AG04450 (cell line): ENCODE data around the gene VIL1. TPM values are rescaled to one million over a fixed set of nuclear protein-coding genes. Genes with fewer than 3 reads are reported as not detected.

Experiments used
- CTCF ChIA-PET: fragments of 300-600, 350-600 bp; formaldehyde crosslinking; extraction: SDS; loops from one replicate; lab custom pipeline; 2022; ENCODE audit warnings: antibody characterized with exemption, inconsistent platforms; lab: Charles Lee
- POLR2A ChIA-PET: fragments of 350-600 bp; formaldehyde crosslinking; extraction: SDS; loops from one replicate; lab custom pipeline; 2021; ENCODE audit warnings: antibody characterized with exemption, inconsistent platforms; lab: Yijun Ruan, JAX
- DNase-seq: peaks from one replicate; pipeline ENCODE4 v3.0.0-alpha.2; 2011; ENCODE audit warnings: low read depth, low spot score
- H3K27ac ChIP-seq: one replicate; pipeline ENCODE4 v1.5.1; 2012; ENCODE audit warnings: low read depth, low read length, control low read depth
- H3K27me3 ChIP-seq: one replicate; pipeline ENCODE4 v1.6.0; 2012; ENCODE audit warnings: low read length; ENCODE audit not compliant: control insufficient read depth, insufficient read depth
- H3K4me3 ChIP-seq: 2 replicates; pipeline ENCODE4 v1.5.1; 2011; ENCODE audit warnings: mild to moderate bottlenecking, low read depth, low read length, control low read depth
- H3K9me3 ChIP-seq: 2 replicates; pipeline ENCODE4 v1.5.1; 2012; ENCODE audit warnings: low read length; ENCODE audit not compliant: control insufficient read depth, insufficient read depth
- polyA plus RNA-seq: library from polyadenylated mRNA; depleted of rRNA; stranded (reverse); fragments of >200 nt; gene quantifications from 2 replicates; pipeline ENCODE4 v1.2.3, GENCODE V29; 2011
- TF ChIP-seq, protein P1 (sequence below): IDR thresholded peaks from 2 replicates; pipeline ENCODE4 v1.5.1; 2011; ENCODE audit warnings: low read depth, low read length, control low read depth, inconsistent platforms

VIL1 gene
- polyA plus RNA-seq, 1 experiment = not detected

GRCh38 chr2:218430721-218431120 lies 11.8 kb downstream of the VIL1 start:
- Histone ChIP-seq H3K4me3 (no peak overlapping the region), H3K27me3 (peaks cover 16% of the 10 kb centered on the region), H3K27ac (no peak overlapping the region), H3K9me3 (no peaks in the 10 kb centered on the region)
- CTCF ChIA-PET = interaction anchor here (1.0 kb wide), 1 partner anchor 35 kb away, joined by 3 read pairs; no protein-coding TSS in a partner anchor
- POLR2A ChIA-PET = no interaction called here
- DNase-seq = no peak
- TF ChIP-seq, protein P1, sequence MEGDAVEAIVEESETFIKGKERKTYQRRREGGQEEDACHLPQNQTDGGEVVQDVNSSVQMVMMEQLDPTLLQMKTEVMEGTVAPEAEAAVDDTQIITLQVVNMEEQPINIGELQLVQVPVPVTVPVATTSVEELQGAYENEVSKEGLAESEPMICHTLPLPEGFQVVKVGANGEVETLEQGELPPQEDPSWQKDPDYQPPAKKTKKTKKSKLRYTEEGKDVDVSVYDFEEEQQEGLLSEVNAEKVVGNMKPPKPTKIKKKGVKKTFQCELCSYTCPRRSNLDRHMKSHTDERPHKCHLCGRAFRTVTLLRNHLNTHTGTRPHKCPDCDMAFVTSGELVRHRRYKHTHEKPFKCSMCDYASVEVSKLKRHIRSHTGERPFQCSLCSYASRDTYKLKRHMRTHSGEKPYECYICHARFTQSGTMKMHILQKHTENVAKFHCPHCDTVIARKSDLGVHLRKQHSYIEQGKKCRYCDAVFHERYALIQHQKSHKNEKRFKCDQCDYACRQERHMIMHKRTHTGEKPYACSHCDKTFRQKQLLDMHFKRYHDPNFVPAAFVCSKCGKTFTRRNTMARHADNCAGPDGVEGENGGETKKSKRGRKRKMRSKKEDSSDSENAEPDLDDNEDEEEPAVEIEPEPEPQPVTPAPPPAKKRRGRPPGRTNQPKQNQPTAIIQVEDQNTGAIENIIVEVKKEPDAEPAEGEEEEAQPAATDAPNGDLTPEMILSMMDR = no peak

DNA sequence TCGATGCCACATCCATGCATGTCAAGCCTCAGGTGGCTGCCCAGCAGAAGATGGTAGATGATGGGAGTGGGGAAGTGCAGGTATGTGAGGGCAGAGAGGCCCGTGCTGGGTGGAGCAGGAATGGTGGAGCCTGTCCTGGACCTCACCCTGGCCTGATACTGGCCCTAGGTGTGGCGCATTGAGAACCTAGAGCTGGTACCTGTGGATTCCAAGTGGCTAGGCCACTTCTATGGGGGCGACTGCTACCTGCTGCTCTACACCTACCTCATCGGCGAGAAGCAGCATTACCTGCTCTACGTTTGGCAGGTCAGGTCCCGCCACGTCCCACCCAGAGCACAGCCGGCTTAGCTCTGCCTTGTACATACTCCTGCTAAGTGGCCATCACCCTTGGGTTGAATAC lies 13.0 kb downstream of the VIL1 start:
- DNase-seq = no peak
- CTCF ChIA-PET = no interaction called here
- Histone ChIP-seq H3K27ac (no peak overlapping the region), H3K4me3 (no peak overlapping the region), H3K9me3 (no peaks in the 10 kb centered on the region), H3K27me3 (peaks cover 16% of the 10 kb centered on the region)
- TF ChIP-seq, protein P1 = no peak
- POLR2A ChIA-PET = interaction anchor here (0.6 kb wide), 1 partner anchor 24 kb away, joined by 6 read pairs; no protein-coding TSS in a partner anchor

GRCh38 chr2:218432676-218433365 lies 13.9 kb downstream of the VIL1 start:
- TF ChIP-seq, protein P1 = no peak
- DNase-seq = no peak
- CTCF ChIA-PET = no interaction called here
- H3K27me3 ChIP-seq = peaks cover 16% of the 10 kb centered on the region
- POLR2A ChIA-PET = no interaction called here
- H3K4me3 ChIP-seq = no peak overlapping the region
- no peak overlapping the region for H3K27ac ChIP-seq
- H3K9me3 ChIP-seq = no peaks in the 10 kb centered on the region

DNA sequence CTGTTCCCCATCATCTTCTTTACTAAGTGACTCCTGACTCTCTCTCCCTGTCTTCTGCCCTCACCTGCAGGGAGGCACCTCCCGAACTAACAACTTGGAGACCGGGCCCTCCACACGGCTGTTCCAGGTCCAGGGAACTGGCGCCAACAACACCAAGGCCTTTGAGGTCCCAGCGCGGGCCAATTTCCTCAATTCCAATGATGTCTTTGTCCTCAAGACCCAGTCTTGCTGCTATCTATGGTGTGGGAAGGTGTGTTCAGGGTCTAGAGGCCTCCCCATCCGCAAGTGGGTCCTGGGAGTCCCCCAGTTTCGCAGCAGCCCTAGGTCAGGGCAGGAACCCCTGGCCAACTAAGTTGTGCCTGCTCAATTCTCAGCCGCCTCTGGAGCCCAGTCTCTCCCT lies 15.5 kb downstream of the VIL1 start:
- Histone ChIP-seq H3K27me3 (peaks cover 14% of the 10 kb centered on the region), H3K27ac (no peak overlapping the region), H3K9me3 (no peaks in the 10 kb centered on the region), H3K4me3 (no peak overlapping the region)
- TF ChIP-seq, protein P1 = no peak
- POLR2A ChIA-PET = no interaction called here
- no peak for DNase-seq
- CTCF ChIA-PET = no interaction called here

DNA sequence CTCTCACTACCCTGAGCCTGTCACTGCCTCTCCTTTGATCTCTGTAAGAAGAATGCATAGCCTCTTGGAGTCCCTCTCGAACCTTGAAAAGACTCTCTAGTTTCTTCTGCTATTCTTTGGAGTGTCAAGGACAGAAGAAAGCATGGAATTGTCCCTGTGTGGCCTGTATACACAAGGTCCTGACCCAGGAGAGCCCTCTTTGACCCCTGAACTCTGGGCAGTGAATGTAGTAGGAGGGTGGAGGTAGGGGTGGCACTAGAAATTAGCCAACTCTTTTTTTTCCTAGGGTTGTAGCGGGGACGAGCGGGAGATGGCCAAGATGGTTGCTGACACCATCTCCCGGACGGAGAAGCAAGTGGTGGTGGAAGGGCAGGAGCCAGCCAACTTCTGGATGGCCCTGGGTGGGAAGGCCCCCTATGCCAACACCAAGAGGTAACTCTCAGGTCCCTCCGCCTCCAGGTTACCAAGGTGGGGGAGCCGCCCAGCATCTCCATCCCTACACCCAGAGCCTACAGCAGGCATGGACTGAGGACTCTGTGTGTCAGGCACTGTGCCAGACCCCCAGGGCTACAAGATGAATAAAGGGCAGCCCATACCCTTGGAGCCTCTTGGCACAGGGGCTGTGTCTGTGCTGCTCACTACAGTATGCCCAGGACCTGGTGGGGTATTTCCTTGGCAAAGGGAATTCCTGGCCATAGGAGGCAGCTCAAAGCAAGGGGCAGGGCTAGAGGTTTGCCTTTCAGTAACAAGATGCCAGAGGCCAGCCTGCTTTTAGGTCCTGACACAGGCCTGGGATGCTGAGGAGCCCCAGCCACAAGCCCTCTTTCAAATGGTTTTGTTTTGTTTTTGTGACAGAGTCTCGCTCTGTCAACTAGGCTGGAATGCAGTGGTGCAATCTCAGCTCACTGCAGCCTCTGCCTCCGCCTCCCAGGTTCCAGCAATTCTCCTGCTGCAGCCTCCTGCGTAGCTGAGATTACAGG lies 16.4 kb downstream of the VIL1 start:
- ChIA-PET CTCF (no interaction called here), POLR2A (no interaction called here)
- H3K9me3 ChIP-seq = no peaks in the 10 kb centered on the region
- TF ChIP-seq, protein P1 = no peak
- no peak overlapping the region for H3K27ac ChIP-seq
- peaks cover 12% of the 10 kb centered on the region for H3K27me3 ChIP-seq
- H3K4me3 ChIP-seq = no peak overlapping the region
- no peak for DNase-seq
